SU-DHL-6 (cell line): ENCODE results near the gene PTCD1.

Experiments used
- CTCF ChIP-seq: fragments of 200-600 bp; sonication (generic); IDR thresholded peaks from one replicate; pipeline ENCODE4 v1.5.1; 2017; ENCODE audit warnings: antibody characterized with exemption, mild to moderate bottlenecking, low read length, moderate library complexity; ENCODE audit not compliant: insufficient read depth, poor library complexity, severe bottlenecking
- EZH2phosphoT487 ChIP-seq: fragments of 200-600 bp; sonication (generic), shearing (Covaris generic); conservative IDR thresholded peaks from 2 replicates; pipeline ENCODE4 v1.6.1; 2018; ENCODE audit warnings: mild to moderate bottlenecking, antibody characterized with exemption, low read length, moderate library complexity, mixed read lengths

- TF ChIP-seq CTCF (no peak), EZH2phosphoT487 (no peak)
Measured at GRCh38 chr7:99393355-99394187, 45.0 kb downstream of the PTCD1 start.
